Ovary (tissue), 10 donors: Measurements from ENCODE around the gene ERMARD. TPM values are rescaled to one million over a fixed set of nuclear protein-coding genes. Genes with fewer than 3 reads are reported as not detected.

Source experiments
- DNase-seq, 5 donors: peaks; one replicate each; pipeline ENCODE4 v3.0.0-alpha.2; 2019 to 2020
- H3K27ac ChIP-seq, 2 donors: fragments of 200-600 bp; one replicate each; pipeline versions ENCODE4 v1.5.1 to v1.8.0; 2019 to 2022
- H3K27me3 ChIP-seq: fragments of 200-600 bp; one replicate; pipeline ENCODE4 v1.8.0; 2022
- H3K36me3 ChIP-seq: fragments of 200-600 bp; sonication (generic); one replicate; pipeline ENCODE4 v1.5.1; 2019
- H3K4me1 ChIP-seq: one replicate; pipeline ENCODE4 v1.8.1; 2013; ENCODE audit warnings: mild to moderate bottlenecking, moderate library complexity; ENCODE audit not compliant: insufficient read depth
- H3K4me3 ChIP-seq: fragments of 200-600 bp; sonication (generic); one replicate; pipeline ENCODE4 v1.5.1; 2017
- H3K9me3 ChIP-seq, 2 donors: fragments of 200-600 bp in 1 of 2; sonication (generic) in 1 of 2; one replicate each; pipeline versions ENCODE4 v1.5.1 to v1.8.1; 2013 to 2019; ENCODE audit warnings: mild to moderate bottlenecking in 1 of 2, moderate library complexity in 1 of 2
- CTCF ChIP-seq, 3 donors: fragments of 450-650 bp in 2 of 3; fragments of 200-600 bp in 1 of 3; IDR thresholded peaks; one replicate each; pipeline versions ENCODE4 v1.5.1 to v1.8.0; 2016 to 2022; ENCODE audit warnings: antibody characterized with exemption in 3 of 3, mild to moderate bottlenecking in 1 of 3
- EP300 ChIP-seq: sonication (generic); formaldehyde crosslinking; IDR thresholded peaks from one replicate; pipeline ENCODE4 v1.6.1; 2017; ENCODE audit warnings: antibody characterized with exemption
- POLR2A ChIP-seq: fragments of 450-650 bp; IDR thresholded peaks from one replicate; pipeline ENCODE4 v1.6.1; 2017; ENCODE audit warnings: antibody characterized with exemption, mild to moderate bottlenecking, moderate library complexity
- WGBS, 3 donors: extraction: QIAGEN DNeasy Blood & Tissue Kit in 1 of 3; methylation state at CpG; one replicate each; pipeline versions ENCODE4 v1.1.5 to v1.1.7; 2013 to 2017; 5-methylcytosine and 5-hydroxymethylcytosine counted together
- intact Hi-C, 4 donors: fragments of 100-400 bp; cut with DNase I; formaldehyde crosslinking; loops; one replicate each; pipeline versions ENCODE4 v1.11.0 to v1.15.1; 2022 to 2023
- long read RNA-seq, 3 donors: library from polyadenylated mRNA in 2 of 3; unstranded in 2 of 3; transcript quantifications; one replicate each; pipeline ENCODE4 v2.0.0 and lab custom pipeline, GENCODE V29; 2021 to 2026
- polyA plus RNA-seq, 2 donors: library from polyadenylated mRNA; stranded (reverse); fragments of 200-250 nt in 1 of 2; fragments of 350-450 nt in 1 of 2; fragmentation: Illumina TruSeq in 1 of 2; extraction: RNeasy Lipid Tissue Mini Kit (QIAGEN cat#74804) in 1 of 2; gene quantifications; one replicate each; pipeline ENCODE4 v1.2.3, GENCODE V29; 2013 to 2014
- total RNA-seq, 7 donors: library from RNA; depleted of rRNA in 2 of 7; stranded (reverse); fragments of >200 nt in 2 of 7; fragmentation: NEBNext Ultra II Directional in 3 of 7; extraction: Animal tissue kit (Norgen Biotek cat#: 25700) in 3 of 7; gene quantifications; one replicate each; pipeline versions ENCODE4 v1.1.0 to v1.2.4, GENCODE V29; 2016 to 2023
- donor health status: DM: no; HTN: no; CAD: no; lungs with moderate emphysema.
- donor health status: DM: no; HTN: no; CAD: no.
- donor health status: Bipolar disorder and iron deficiency.
- donor health status: DM: yes; HTN: yes; CAD: no.
- donor health status: DM: no; HTN: no; CAD: no.
- donor health status: DM: yes; HTN: yes; CAD: no.

The ERMARD gene
- total RNA-seq (10 to 100 TPM; 15.9 to 38.0 (median 27.0) TPM), polyA plus RNA-seq (10 to 100 TPM; 19.4 to 31.7 TPM)
- long read RNA-seq, donor 1, transcript ERMARD-204 (17 exons, 1,908 nt): minor isoform, 9 of 87 reads
- long read RNA-seq, donor 1, transcript ERMARD-203 (18 exons, 2,141 nt): major isoform, 31 of 87 reads
- long read RNA-seq, donor 1, partial matches to known transcripts: 13 of 87 reads
- long read RNA-seq, donor 1, other reads (novel, unspliced or antisense): 34 of 87 reads
- long read RNA-seq, donor 2, transcript ERMARD-203 (18 exons, 2,141 nt): major isoform, 8 of 25 reads
- long read RNA-seq, donor 2, partial matches to known transcripts: 14 of 25 reads
- long read RNA-seq, donor 2, other reads (novel, unspliced or antisense): 0 of 25 reads
- long read RNA-seq, donor 3, transcript ERMARD-203 (18 exons, 2,141 nt): major isoform, 12 of 33 reads
- long read RNA-seq, donor 3, partial matches to known transcripts: 2 of 33 reads
- long read RNA-seq, donor 3, other reads (novel, unspliced or antisense): 18 of 33 reads

DNA sequence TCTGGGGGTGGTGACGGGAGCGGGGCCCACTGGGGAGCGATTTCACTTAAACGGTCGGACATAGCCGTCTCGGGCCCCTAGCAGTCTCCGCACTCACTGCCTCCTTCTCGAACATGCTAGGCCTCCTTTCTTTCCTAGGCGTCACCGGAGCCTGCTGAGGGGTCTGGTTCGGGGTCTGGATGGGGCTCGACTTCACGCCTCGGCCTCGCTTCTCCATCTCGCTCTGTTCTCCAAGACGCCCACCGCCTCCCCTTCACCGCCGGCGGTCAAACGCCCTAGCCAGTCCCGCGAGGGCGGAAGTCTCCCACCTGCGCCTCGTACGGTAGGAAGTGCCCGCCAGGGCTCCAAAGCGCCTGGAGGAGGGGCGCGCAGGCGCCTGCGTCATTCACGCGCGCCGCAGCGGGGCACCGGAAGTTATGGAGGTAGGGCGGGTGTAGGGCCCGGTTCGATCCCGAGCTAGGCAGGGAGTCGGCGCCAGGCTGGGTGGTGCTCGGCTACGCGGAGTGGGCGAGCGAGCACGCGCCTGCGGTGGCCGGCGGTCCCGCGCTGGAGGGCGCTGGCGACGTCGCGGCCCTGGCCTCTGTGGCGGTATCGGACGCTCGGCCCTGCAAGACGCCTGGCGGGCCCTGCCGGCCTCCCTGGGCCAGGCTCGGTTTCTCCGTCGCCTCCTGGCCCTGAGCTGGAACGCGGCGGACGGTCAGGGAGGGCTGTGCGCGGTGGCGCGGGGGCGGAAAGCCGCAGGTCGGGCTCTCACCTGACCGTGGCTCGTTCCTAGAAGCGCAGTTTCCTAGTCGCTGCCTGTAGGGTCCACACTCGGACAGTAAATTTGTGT lies at the start of gene ERMARD, which contains the start of gene DYNLT2:
TSS of gene ERMARD (plus strand) at position 381 of the 832 bp plus-strand sequence. CDS start at position 417, 36 bp downstream.
TSS of gene DYNLT2 (minus strand) at position 331 of the 832 bp plus-strand sequence. CDS start at position 217, 114 bp downstream.
- intact Hi-C loops: loop anchor here in 1 of 4 donors (5.0 kb wide), 1 partner anchor 801 kb away; the partner anchor contains the start of genes PSMB1 and TBP

GRCh38 chr6:169701954-169702839 lies 49.2 kb upstream of the ERMARD start, which contains the start of the genes C6orf120 and WDR27:
C6orf120 (plus strand) TSS chr6:169702126; CDS start chr6:169702460, 334 bp downstream.
WDR27 (minus strand) TSS chr6:169702029; CDS start chr6:169689005, 13,024 bp downstream.
- TF ChIP-seq CTCF (IDR thresholded peaks at IDR 0.05): peak in 1 of 3 donors; percentile 28
- no peak for TF ChIP-seq EP300
- TF ChIP-seq POLR2A: peak; percentile 89
- H3K4me1 ChIP-seq: peaks cover 4% of the 10 kb centered on the region

More for the DNA sequence above, at the start of gene ERMARD, which contains the start of gene DYNLT2:
- Histone ChIP-seq H3K4me3 (peak within 1 kb of the TSS; percentile 79), H3K27me3 (no peaks in the 10 kb centered on the region), H3K4me1 (peaks cover 3% of the 10 kb centered on the region), H3K36me3 (no peaks in the 10 kb centered on the region), H3K27ac (peak within 1 kb of the TSS; percentile 96 to 97), H3K9me3 (no peaks in the 10 kb centered on the region)
- TF ChIP-seq POLR2A (peak; percentile 91), EP300 (no peak), CTCF (IDR thresholded peaks at IDR 0.05) (peak in 2 of 3 donors; percentile 59 to 65)
- peak; percentile 92 to 97 (median 94) for DNase-seq
- 0 to 1% (median 1%) methylated on average over 58 to 90 of the region's 90 CpGs for WGBS, 3 donors

GRCh38 chr6:169702840-169703246 lies 48.6 kb upstream of the ERMARD start:
- no peaks in the 10 kb centered on the region for H3K9me3 ChIP-seq
- H3K36me3 ChIP-seq: no peaks in the 10 kb centered on the region
- TF ChIP-seq CTCF (IDR thresholded peaks at IDR 0.05): no peak
- TF ChIP-seq EP300: no peak
- TF ChIP-seq POLR2A: no peak
- intact Hi-C loops: no loop called here
- H3K27me3 ChIP-seq: no peaks in the 10 kb centered on the region
- H3K4me1 ChIP-seq: peaks cover 4% of the 10 kb centered on the region
- H3K4me3 ChIP-seq: peak overlapping the region; percentile 93
- WGBS, 3 donors: 5% methylated on average over 22 of the region's 22 CpGs
- no peak for DNase-seq
- H3K27ac ChIP-seq: peak overlapping the region in 1 of 2 donors; percentile 87

More at GRCh38 chr6:169701954-169702839, 49.2 kb upstream of the ERMARD start, which contains the start of the genes C6orf120 and WDR27:
- WGBS, 3 donors: 0 to 1% (median 0%) methylated on average over 60 to 92 of the region's 92 CpGs
- intact Hi-C loops: no loop called here
- Histone ChIP-seq H3K27me3 (no peaks in the 10 kb centered on the region), H3K4me3 (peak within 1 kb of the TSS; percentile 93), H3K36me3 (no peaks in the 10 kb centered on the region), H3K9me3 (no peaks in the 10 kb centered on the region), H3K27ac (peak within 1 kb of the TSS; percentile 47 to 87)
- DNase-seq: peak; percentile 94 to 97 (median 95)
